Skin of body (tissue), 2 donors: Measurements from ENCODE around the gene GRM1. TPM values are rescaled to one million over a fixed set of nuclear protein-coding genes. Genes with fewer than 3 reads are reported as not detected.
"Not testable (repeated sequence)": the region's sequence is repeated elsewhere in the genome, so short reads cannot be mapped to it uniquely, and the experiment has no call there.

ENCODE experiments used
- DNase-seq: peaks from one replicate; lab custom pipeline; 2025; lab: John Stamatoyannopoulos, UW
- total RNA-seq: library from RNA; depleted of rRNA; stranded (reverse); fragments of >200 nt; gene quantifications from one replicate; pipeline ENCODE4 v1.2.3, GENCODE V29; 2014

GRM1 gene
- total RNA-seq, 1 donor from 2014 or later = 0.10 TPM

DNA sequence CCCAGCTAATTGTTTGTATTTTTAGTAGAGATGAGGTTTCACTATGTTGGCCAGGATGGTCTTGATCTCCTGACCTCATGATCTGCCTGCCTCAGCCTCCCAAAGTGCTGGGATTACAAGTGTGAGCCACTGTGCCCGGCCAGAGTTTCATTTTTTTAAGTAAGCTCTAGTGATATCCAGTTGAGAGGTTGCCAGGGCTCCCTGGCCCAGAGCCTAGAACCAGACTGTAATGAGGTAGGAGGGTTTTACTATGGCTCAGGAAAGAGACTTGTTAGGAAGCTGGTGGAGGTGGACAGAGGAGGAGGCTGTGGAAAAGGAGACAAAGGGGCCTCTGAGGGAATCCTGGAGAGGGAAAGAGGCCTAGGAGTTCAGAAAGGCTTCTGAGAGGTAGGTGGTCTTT is 242.3 kb downstream of the GRM1 start:
- DNase-seq = not testable (repeated sequence)

DNA sequence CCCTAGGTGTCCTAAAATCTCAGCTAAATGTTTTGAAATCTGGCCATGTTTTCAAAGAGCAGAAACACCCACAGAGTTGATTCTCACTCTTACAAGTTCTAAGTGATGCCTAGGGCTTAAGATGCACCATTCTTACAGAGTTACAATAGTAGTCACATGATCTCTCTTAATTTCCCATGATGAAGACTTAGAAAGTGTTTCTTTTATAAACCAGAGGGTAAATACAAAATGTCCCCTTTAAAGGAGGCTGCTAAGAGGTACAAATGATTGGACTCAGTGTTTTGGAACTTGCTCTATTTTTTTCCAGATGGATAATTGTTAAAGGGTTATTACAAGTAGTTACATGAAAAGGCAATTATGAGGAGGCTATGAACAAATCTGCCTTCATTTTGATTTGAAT is 244.6 kb downstream of the GRM1 start:
- no peak for DNase-seq

DNA sequence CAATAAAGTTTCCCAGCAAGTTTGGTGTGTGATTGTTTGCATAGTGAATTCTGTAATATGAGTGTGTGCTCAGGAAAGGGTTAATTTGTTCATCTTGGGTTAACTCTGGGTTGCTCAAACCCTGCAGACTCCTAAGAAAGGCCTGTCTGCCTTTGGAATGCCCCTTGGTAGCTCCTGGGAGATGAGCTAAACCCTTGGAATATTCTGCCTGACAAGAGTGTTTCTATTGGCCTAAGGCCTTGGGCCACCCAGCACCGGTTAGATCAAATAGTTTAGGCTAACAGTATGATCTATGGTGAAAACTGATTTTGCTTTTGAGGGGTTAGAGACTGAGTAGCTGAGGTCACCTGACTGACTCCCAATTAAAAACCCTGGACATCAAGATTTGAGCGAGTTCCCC is 248.3 kb downstream of the GRM1 start:
- DNase-seq = no peak

- DNase-seq = no peak
Measured at GRCh38 chr6:146281651-146282362, 252.9 kb downstream of the GRM1 start.

DNA sequence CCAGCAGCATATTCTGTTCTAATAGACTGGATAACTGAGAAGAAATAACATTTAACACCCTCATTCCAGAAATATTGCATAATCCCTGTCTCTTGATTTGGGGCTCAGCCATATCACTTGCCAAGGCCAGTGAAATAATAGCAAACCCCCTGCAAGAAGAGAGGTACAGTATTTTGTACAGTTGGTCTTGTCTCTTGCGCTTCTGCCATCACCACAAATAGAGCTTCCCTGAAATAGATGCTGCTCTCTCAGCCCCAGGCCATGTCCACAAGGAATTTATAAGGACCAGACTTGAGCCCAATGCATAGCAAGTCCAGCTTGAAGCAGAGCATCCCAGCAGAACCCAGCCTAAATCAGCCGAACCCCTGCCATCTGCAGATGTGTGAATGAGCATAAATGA is 254.0 kb downstream of the GRM1 start:
- no peak for DNase-seq

- DNase-seq = no peak
Measured at GRCh38 chr6:146284311-146284710, 255.4 kb downstream of the GRM1 start.

DNA sequence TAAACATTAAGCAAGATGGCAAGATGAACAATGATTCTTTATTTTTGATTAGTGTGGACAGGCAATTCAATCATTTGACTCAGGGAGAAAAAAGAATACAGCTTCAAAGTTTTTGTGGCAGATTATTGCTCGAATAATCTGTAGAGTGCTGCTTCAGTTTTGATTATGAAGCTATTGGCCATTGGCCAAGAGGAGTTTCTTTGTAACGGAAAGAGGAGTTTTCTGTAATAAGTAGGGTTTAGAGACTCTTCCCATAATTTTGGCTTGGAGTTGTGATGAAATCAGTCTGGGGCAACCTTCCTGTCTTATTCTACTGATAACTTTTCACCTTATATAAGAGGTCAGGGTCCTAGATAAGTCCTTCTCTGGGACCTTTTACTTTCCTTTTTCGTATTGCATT is 258.1 kb downstream of the GRM1 start:
- no peak for DNase-seq

- no peak for DNase-seq
Measured at GRCh38 chr6:146287691-146288369, 259.0 kb downstream of the GRM1 start.

DNA sequence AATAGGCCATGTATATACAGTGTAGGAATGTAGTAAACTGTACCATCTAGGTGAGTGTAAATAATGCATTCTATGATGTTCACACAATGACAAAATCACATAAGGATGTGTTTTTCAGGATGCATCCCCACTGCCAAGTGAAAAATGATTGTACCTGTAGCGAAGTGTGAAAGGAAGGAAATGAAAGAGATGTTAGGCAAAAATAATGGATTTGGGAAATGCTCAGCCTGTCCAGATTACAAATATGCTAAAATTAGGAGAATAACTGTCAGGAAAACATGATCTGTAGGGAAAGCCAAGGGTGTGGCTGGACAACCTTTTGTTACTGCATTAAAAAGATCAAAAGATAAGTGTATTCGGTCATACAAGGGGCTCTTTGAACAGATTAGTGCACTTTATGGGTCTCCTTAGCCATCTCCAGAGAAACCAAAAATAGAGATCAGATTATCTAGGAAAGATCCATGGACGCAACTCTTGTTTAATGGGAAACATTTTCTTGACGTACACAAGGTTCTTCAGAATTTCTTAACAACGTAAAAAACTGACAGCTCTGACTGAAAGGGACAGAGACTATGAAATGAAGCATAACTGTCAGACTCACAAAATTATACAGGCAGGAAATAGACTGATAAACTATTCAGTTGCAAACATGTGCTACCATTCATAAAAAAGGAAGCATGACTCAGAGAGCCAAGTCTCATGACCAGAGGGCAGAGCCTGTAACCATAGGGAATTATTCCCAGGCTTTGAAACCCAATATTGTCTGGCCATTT is 261.1 kb downstream of the GRM1 start:
- DNase-seq = peak; percentile 51

DNA sequence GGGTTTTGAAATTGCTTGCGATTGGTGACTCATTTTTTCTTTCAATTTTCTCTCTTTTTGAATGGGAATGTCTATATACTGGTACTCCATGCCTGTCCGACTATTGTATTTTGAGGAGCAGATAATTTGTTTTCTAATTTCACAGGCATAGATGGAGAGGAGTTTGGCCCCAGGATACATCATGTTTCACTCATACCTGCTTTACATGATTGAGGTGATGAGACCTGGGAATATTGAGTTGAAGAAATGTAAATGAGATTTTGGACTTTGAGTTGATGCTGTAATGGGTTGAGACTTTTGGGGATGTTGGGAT is 261.7 kb downstream of the GRM1 start:
- no peak for DNase-seq

DNA sequence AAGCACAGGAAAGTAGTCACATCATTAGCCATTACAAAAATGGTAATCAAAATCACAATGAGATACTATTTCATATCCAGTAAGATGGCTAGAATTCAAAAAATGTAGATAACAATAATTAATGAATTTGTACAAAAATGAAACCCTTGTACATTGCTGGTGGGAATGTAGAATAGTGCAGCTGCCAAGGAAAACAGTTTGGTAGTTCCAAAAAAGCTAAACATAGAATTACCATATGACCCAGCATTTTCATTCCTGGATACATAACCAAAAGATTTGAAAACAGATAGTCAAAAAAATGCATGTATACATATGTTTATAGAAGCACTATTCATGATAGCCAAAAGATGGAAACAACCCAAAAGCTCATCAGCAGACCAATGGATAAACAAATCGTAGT is 263.6 kb downstream of the GRM1 start:
- DNase-seq = no peak

- DNase-seq = no peak
Measured at GRCh38 chr6:146295695-146296094, 266.8 kb downstream of the GRM1 start.

- DNase-seq = no peak
Measured at GRCh38 chr6:146297815-146298214, 269.0 kb downstream of the GRM1 start.

DNA sequence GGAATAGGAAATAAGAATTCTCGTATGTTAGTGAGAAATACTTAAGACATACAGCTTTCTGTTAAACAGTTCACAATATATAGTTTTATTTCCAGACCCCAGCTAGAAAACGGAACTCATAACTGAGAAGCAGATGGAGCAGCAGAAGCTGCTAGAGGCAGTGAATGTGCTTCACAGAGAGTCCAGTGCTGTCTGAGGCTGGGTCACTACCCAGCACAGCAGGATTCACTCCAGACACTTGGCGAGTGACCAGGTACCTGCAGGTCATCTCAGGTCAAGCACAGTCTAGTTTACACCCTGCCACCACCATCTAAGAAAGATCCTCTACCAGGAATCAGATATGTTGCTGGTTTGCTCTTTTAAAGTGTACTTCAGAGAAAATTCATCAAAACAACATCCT is 271.7 kb downstream of the GRM1 start:
- no peak for DNase-seq

- DNase-seq = no peak
Measured at GRCh38 chr6:146301764-146302163, 272.9 kb downstream of the GRM1 start.

GRCh38 chr6:146302994-146303393 is 274.1 kb downstream of the GRM1 start:
- DNase-seq = no peak

- DNase-seq = no peak
Measured at GRCh38 chr6:146304181-146304580, 275.3 kb downstream of the GRM1 start.

DNA sequence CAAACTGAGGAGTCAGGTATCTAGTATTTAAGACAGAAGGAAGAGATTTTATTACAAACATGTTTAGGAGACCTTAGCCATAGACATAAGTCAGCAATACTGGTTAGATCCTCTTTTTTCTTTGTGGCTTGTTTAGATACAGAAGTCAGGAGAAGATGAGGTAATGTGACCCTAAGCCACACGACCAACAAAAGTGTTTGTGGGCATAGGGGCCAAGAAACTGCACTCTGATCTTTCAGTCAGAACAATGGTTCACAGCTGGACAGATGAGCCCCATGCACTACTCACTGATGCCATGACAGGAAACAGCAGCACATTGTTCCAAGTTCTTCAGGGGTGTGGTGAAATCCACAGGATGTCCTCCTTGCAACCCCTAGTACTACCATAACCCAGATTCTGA is 276.2 kb downstream of the GRM1 start:
- no peak for DNase-seq

DNA sequence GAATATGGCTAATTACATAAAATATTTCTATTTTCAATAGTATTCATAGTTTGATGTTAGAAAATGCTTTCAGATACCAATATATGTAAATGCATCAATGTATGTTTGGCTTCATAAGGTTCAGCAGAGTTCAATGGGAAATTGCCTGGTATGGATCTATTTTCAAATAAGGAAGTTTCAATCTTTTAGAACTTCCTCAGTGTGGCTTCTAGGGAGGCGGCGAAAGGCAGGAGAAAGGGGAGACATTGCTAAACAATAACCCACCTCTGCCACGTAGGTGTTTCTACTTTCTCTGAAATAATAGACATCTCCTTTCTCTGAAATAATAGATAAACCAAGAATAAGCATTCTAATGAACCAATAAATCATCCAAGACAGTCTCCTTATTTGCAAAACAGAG is 277.1 kb downstream of the GRM1 start:
- DNase-seq = no peak

GRCh38 chr6:146310628-146311027 is 281.8 kb downstream of the GRM1 start:
- no peak for DNase-seq

- DNase-seq = no peak
Measured at GRCh38 chr6:146311079-146311478, 282.2 kb downstream of the GRM1 start.

DNA sequence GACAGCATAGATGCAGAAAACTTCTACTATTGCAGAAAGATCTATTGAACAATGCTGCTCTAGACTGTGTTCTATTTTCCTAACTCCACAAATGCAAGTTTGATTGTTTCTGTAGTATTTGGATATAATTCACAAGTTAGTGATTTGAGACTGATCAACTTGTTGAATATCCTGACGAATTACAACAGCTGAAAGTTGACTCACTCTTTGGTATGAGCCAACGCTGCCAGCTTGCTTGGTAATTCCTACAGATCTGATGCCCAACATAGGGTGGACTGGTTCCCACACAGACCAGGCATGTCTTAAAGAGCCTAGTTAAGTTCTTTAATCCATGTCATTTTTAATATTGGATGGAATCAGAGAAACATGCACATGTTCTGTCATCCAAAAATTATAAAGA is 283.7 kb downstream of the GRM1 start:
- no peak for DNase-seq
